Mesenchymal stem cell (in vitro differentiated cells and primary cell): ENCODE results near the gene LIPJ. TPM values are rescaled to one million over a fixed set of nuclear protein-coding genes. Genes with fewer than 3 reads are reported as not detected.

ENCODE experiments used
- DNase-seq: peaks from one replicate; pipeline ENCODE4 v3.0.0-alpha.2; 2013
- H2AFZ ChIP-seq: one replicate; pipeline ENCODE4 v1.6.1; 2013; ENCODE audit warnings: low read depth, mild to moderate bottlenecking, control low read depth, inconsistent platforms, low read length, moderate library complexity
- H2AK5ac ChIP-seq: 2 replicates; pipeline ENCODE4 v1.6.1; 2013; ENCODE audit warnings: low read length, moderate library complexity, mild to moderate bottlenecking, inconsistent platforms; ENCODE audit not compliant: severe bottlenecking
- H2BK120ac ChIP-seq: one replicate; pipeline ENCODE4 v1.6.1; 2013; ENCODE audit warnings: low read depth, mild to moderate bottlenecking, inconsistent platforms, low read length, moderate library complexity
- H2BK12ac ChIP-seq, 2 experiments: one replicate each; pipeline ENCODE4 v1.6.1; 2013; ENCODE audit warnings: inconsistent platforms in 2 of 2, low read length in 2 of 2, mild to moderate bottlenecking in 2 of 2, moderate library complexity in 2 of 2, control low read depth in 1 of 2
- H2BK15ac ChIP-seq: one replicate; pipeline ENCODE4 v1.6.1; 2013; ENCODE audit warnings: mild to moderate bottlenecking, low read depth, inconsistent platforms; ENCODE audit not compliant: poor library complexity, severe bottlenecking
- H2BK5ac ChIP-seq: 2 replicates; pipeline ENCODE4 v1.6.1; 2013; ENCODE audit warnings: low read depth, mild to moderate bottlenecking, low read length, control low read depth, inconsistent platforms; ENCODE audit not compliant: poor library complexity, severe bottlenecking
- H3K14ac ChIP-seq, 2 experiments: one replicate each; pipeline ENCODE4 v1.6.1; 2013; ENCODE audit warnings: inconsistent platforms in 2 of 2, low read length in 2 of 2, control low read depth in 1 of 2, mild to moderate bottlenecking in 1 of 2, moderate library complexity in 1 of 2
- H3K18ac ChIP-seq, 2 experiments: one replicate each; pipeline ENCODE4 v1.6.1; 2013; ENCODE audit warnings: inconsistent platforms in 2 of 2, low read length in 2 of 2, control low read depth in 1 of 2, low read depth in 1 of 2, mild to moderate bottlenecking in 1 of 2
- H3K23ac ChIP-seq, 2 experiments: one replicate each; pipeline ENCODE4 v1.6.1; 2013; ENCODE audit warnings: inconsistent platforms in 2 of 2, low read length in 2 of 2, mild to moderate bottlenecking in 2 of 2, moderate library complexity in 2 of 2, control low read depth in 1 of 2
- H3K27ac ChIP-seq: 2 replicates; pipeline ENCODE4 v1.5.1; 2013; ENCODE audit warnings: mild to moderate bottlenecking, moderate library complexity, low read length, control low read depth, inconsistent platforms; ENCODE audit not compliant: poor library complexity, severe bottlenecking
- H3K27me3 ChIP-seq, 2 experiments: 2 replicates each; pipeline versions ENCODE4 v1.6.1 to v1.7.0; 2013; ENCODE audit warnings: low read length in 2 of 2, mild to moderate bottlenecking in 2 of 2, moderate library complexity in 2 of 2, control low read depth in 1 of 2, inconsistent platforms in 1 of 2; ENCODE audit not compliant: control insufficient read depth in 1 of 2, insufficient read depth in 1 of 2
- H3K36me3 ChIP-seq, 2 experiments: 2 replicates each; pipeline versions ENCODE4 v1.6.1 to v1.7.0; 2013; ENCODE audit warnings: low read length in 2 of 2, control low read depth in 1 of 2, inconsistent platforms in 1 of 2, low read depth in 1 of 2, mild to moderate bottlenecking in 1 of 2; ENCODE audit not compliant: insufficient read depth in 2 of 2, control insufficient read depth in 1 of 2
- H3K4ac ChIP-seq, 2 experiments: one replicate each; pipeline ENCODE4 v1.6.1; 2013; ENCODE audit warnings: inconsistent platforms in 2 of 2, low read length in 2 of 2, mild to moderate bottlenecking in 2 of 2, moderate library complexity in 2 of 2, control low read depth in 1 of 2, low read depth in 1 of 2
- H3K4me1 ChIP-seq: 2 replicates; pipeline ENCODE4 v1.6.1; 2013; ENCODE audit warnings: low read depth, low read length, control low read depth; ENCODE audit not compliant: control insufficient read depth, insufficient read depth
- H3K4me2 ChIP-seq: 2 replicates; pipeline ENCODE4 v1.6.1; 2013; ENCODE audit warnings: low read length, mild to moderate bottlenecking, inconsistent platforms; ENCODE audit not compliant: poor library complexity, severe bottlenecking
- H3K4me3 ChIP-seq, 2 experiments: 2 replicates each; pipeline versions ENCODE4 v1.5.1 to v1.7.0; 2013; ENCODE audit warnings: low read length in 2 of 2, mild to moderate bottlenecking in 2 of 2, control low read depth in 1 of 2, low read depth in 1 of 2; ENCODE audit not compliant: insufficient read depth in 1 of 2
- H3K79me1 ChIP-seq: replicated peaks from 2 replicates; pipeline ENCODE4 v1.6.1; 2013; ENCODE audit warnings: mild to moderate bottlenecking, control low read depth, low read length, inconsistent platforms; ENCODE audit not compliant: poor library complexity, severe bottlenecking
- H3K9ac ChIP-seq: 2 replicates; pipeline ENCODE4 v1.7.0; 2013; ENCODE audit warnings: mild to moderate bottlenecking, low read length, moderate library complexity
- H3K9me3 ChIP-seq: 2 replicates; pipeline ENCODE4 v1.7.0; 2013; ENCODE audit warnings: mild to moderate bottlenecking, low read length; ENCODE audit not compliant: control insufficient read depth
- H4K8ac ChIP-seq: one replicate; pipeline ENCODE4 v1.6.1; 2013; ENCODE audit warnings: inconsistent platforms, mild to moderate bottlenecking, low read length, moderate library complexity
- H4K91ac ChIP-seq: one replicate; pipeline ENCODE4 v1.6.1; 2013; ENCODE audit warnings: mild to moderate bottlenecking, low read length, inconsistent platforms
- WGBS: methylation state at CpG from one replicate; pipeline ENCODE4 v1.1.7; 2013; ENCODE audit warnings: mixed read lengths; 5-methylcytosine and 5-hydroxymethylcytosine counted together
- small RNA-seq: library from polyadenylated mRNA; stranded (forward); fragments of <200 nt; extraction: miRNeasy Mini kit (QIAGEN cat#:217004); gene quantifications from one replicate; pipeline ENCODE3, GENCODE V24; 2013; ENCODE audit warnings: low read depth

LIPJ gene

DNA sequence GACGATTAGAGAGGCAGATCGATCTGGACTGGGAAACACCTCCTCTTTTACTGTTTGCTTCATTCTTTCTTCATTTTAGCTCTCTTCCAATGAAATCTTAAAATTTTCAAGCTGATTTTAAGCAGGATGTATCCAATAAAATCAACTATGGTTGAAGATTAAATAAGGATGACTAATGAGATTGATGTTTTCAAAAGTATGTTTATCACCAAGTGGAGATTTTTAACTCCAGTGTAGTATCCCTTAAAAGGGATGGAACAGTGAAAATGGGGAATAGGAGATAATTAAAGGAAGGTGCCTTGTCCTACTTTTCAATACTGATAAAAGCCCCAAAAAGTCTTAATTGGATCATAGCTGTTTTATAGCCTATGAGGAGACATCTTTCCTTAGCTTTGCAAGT, 66.1 kb downstream of the LIPJ start:
- Histone ChIP-seq H3K79me1 (no peaks in the 10 kb centered on the region), H3K4ac (no peak overlapping the region), H3K14ac (no peak overlapping the region), H3K18ac (no peak overlapping the region), H2BK15ac (no peak overlapping the region), H3K4me1 (no peaks in the 10 kb centered on the region), H3K9me3 (no peaks in the 10 kb centered on the region), H4K91ac (no peak overlapping the region), H2BK12ac (no peak overlapping the region), H3K27me3 (no peaks in the 10 kb centered on the region), H3K36me3 (no peaks in the 10 kb centered on the region), H4K8ac (no peak overlapping the region), H3K23ac (no peak overlapping the region), H3K4me2 (no peak overlapping the region), H3K4me3 (no peak overlapping the region), H3K27ac (no peak overlapping the region), H2AK5ac (no peak overlapping the region), H2BK5ac (no peak overlapping the region), H3K9ac (no peak overlapping the region), H2AFZ (no peak overlapping the region), H2BK120ac (no peak overlapping the region)
- no CpG with 5 or more reads among the region's 2 CpGs for WGBS
- DNase-seq = no peak

Small RNA genes lying within 50 kb of the gene (small RNA-seq; reads per million reads assigned to genes)
- not detected for gene RF00019
